Ovary (tissue), 3 donors: Measurements from ENCODE around the gene TSC22D4.

Source experiments
- CTCF ChIP-seq, 3 donors: fragments of 450-650 bp in 2 of 3; fragments of 200-600 bp in 1 of 3; IDR thresholded peaks; one replicate each; pipeline versions ENCODE4 v1.5.1 to v1.8.0; 2016 to 2022; ENCODE audit warnings: antibody characterized with exemption in 3 of 3, mild to moderate bottlenecking in 1 of 3
- EP300 ChIP-seq: sonication (generic); formaldehyde crosslinking; IDR thresholded peaks from one replicate; pipeline ENCODE4 v1.6.1; 2017; ENCODE audit warnings: antibody characterized with exemption
- donor health status: DM: no; HTN: no; CAD: no.

GRCh38 chr7:100464210-100464660 lies 14.8 kb downstream of the TSC22D4 start, which contains the start of gene SPACDR:
- no peak for TF ChIP-seq EP300
- no peak for TF ChIP-seq CTCF (IDR thresholded peaks at IDR 0.05)
